Calu3 (cell line): ENCODE data around the gene SH3PXD2A. TPM values are rescaled to one million over a fixed set of nuclear protein-coding genes. Genes with fewer than 3 reads are reported as not detected.

ENCODE experiments used
- BruUV-seq: library from RNA; stranded (reverse); fragments of 400-500 nt; replicated peaks from 2 replicates; lab custom pipeline; 2021; lab: Mats Ljungman, UMichigan
- CTCF ChIA-PET: fragments of 300-600 bp; sonication (Branson Sonifier 250); formaldehyde crosslinking; loops from one replicate; lab custom pipeline; 2022; ENCODE audit warnings: antibody characterized with exemption; lab: Charles Lee
- DNase-seq: peaks from one replicate; pipeline ENCODE4 v3.0.0; 2022
- H3K27ac Mint-ChIP-seq: one replicate; pipeline ENCODE4 v1.8.0; 2022; ENCODE audit warnings: mixed read lengths; ENCODE audit not compliant: unreplicated experiment
- H3K27me3 Mint-ChIP-seq: one replicate; pipeline ENCODE4 v1.8.0; 2022; ENCODE audit warnings: mixed read lengths; ENCODE audit not compliant: unreplicated experiment
- H3K36me3 Mint-ChIP-seq: one replicate; pipeline ENCODE4 v1.8.0; 2022; ENCODE audit warnings: mild to moderate bottlenecking, moderate library complexity, mixed read lengths; ENCODE audit not compliant: insufficient read depth, unreplicated experiment
- H3K4me1 Mint-ChIP-seq: one replicate; pipeline ENCODE4 v1.8.0; 2022; ENCODE audit warnings: mild to moderate bottlenecking, low read depth, mixed read lengths; ENCODE audit not compliant: unreplicated experiment
- H3K4me3 Mint-ChIP-seq: one replicate; pipeline ENCODE4 v1.8.0; 2022; ENCODE audit warnings: mild to moderate bottlenecking, low read depth, moderate library complexity, mixed read lengths; ENCODE audit not compliant: unreplicated experiment
- H3K9me3 Mint-ChIP-seq: one replicate; pipeline ENCODE4 v1.8.0; 2022; ENCODE audit warnings: low read depth, mixed read lengths; ENCODE audit not compliant: unreplicated experiment
- CTCF ChIP-seq: fragments of 200-600 bp; IDR thresholded peaks from one replicate; pipeline ENCODE4 v1.8.0; 2022; ENCODE audit warnings: antibody characterized with exemption; ENCODE audit not compliant: unreplicated experiment
- intact Hi-C: fragments of 100-400 bp; cut with micrococcal nuclease; formaldehyde crosslinking; loops from one replicate; pipeline ENCODE4 v1.10.0; 2022; ENCODE audit not compliant: unreplicated experiment
- total RNA-seq: library from RNA; stranded (reverse); gene quantifications from 2 replicates; pipeline ENCODE4 v1.2.3, GENCODE V29; 2022

SH3PXD2A gene
- total RNA-seq, 1 experiment from 2014 or later: 7.5 TPM

- no peak for TF ChIP-seq CTCF
- Mint-ChIP-seq H3K27ac (no peak overlapping the region), H3K36me3 (no peaks in the 10 kb centered on the region), H3K9me3 (no peaks in the 10 kb centered on the region), H3K4me1 (peaks cover 30% of the 10 kb centered on the region), H3K4me3 (no peak overlapping the region), H3K27me3 (peaks cover 32% of the 10 kb centered on the region)
- intact Hi-C loops: no loop called here
- CTCF ChIA-PET: interaction anchor here (0.6 to 1.0 kb wide), 3 partner anchors 23 to 29 kb away, joined by 3 read pairs; no protein-coding TSS in a partner anchor
- no TSS peak for BruUV-seq
- no peak for DNase-seq
Measured at GRCh38 chr10:103759100-103759781, 96.1 kb downstream of the SH3PXD2A start.

GRCh38 chr10:103758294-103758681 is 97.1 kb downstream of the SH3PXD2A start:
- DNase-seq: no peak
- TF ChIP-seq CTCF: no peak
- Mint-ChIP-seq H3K4me1 (peaks cover 30% of the 10 kb centered on the region), H3K4me3 (no peak overlapping the region), H3K27ac (no peak overlapping the region), H3K36me3 (no peaks in the 10 kb centered on the region), H3K9me3 (no peaks in the 10 kb centered on the region), H3K27me3 (peaks cover 30% of the 10 kb centered on the region)
- CTCF ChIA-PET: interaction anchor here (1.8 kb wide), 1 partner anchor 11 kb away, joined by 4 read pairs; no protein-coding TSS in a partner anchor
- BruUV-seq: no TSS peak
- intact Hi-C loops: no loop called here

- H3K4me1 Mint-ChIP-seq: peaks cover 30% of the 10 kb centered on the region
- intact Hi-C loops: no loop called here
Measured at GRCh38 chr10:103757531-103758293, 97.7 kb downstream of the SH3PXD2A start.

More at GRCh38 chr10:103757531-103758293, 97.7 kb downstream of the SH3PXD2A start:
- Mint-ChIP-seq H3K27me3 (peaks cover 30% of the 10 kb centered on the region), H3K36me3 (no peaks in the 10 kb centered on the region), H3K27ac (no peak overlapping the region), H3K9me3 (no peaks in the 10 kb centered on the region), H3K4me3 (no peak overlapping the region)
- no TSS peak for BruUV-seq
- DNase-seq: no peak
- no peak for TF ChIP-seq CTCF
- CTCF ChIA-PET: interaction anchor here (1.8 kb wide), 1 partner anchor 11 kb away, joined by 4 read pairs; no protein-coding TSS in a partner anchor
